Subcutaneous abdominal adipose tissue (tissue), 5 donors: ENCODE results near the gene DLK1.

ENCODE experiments used
- H3K27ac ChIP-seq: one replicate; pipeline ENCODE4 v1.7.0; 2013; ENCODE audit warnings: low read depth, mild to moderate bottlenecking, inconsistent platforms, low read length, moderate library complexity
- H3K27me3 ChIP-seq, 5 donors: one replicate each; pipeline ENCODE4 v1.7.0; 2013; ENCODE audit warnings: low read length in 5 of 5, inconsistent platforms in 1 of 5; ENCODE audit not compliant: control insufficient read depth in 5 of 5, insufficient read depth in 4 of 5
- H3K36me3 ChIP-seq, 5 donors: one replicate each; pipeline ENCODE4 v1.7.0; 2013; ENCODE audit warnings: low read length in 5 of 5; ENCODE audit not compliant: control insufficient read depth in 5 of 5, insufficient read depth in 5 of 5
- H3K4me1 ChIP-seq, 5 donors: one replicate each; pipeline ENCODE4 v1.7.0; 2013; ENCODE audit warnings: low read length in 5 of 5, mild to moderate bottlenecking in 3 of 5, moderate library complexity in 1 of 5; ENCODE audit not compliant: control insufficient read depth in 5 of 5, insufficient read depth in 5 of 5
- H3K4me3 ChIP-seq, 5 donors: one replicate each; pipeline ENCODE4 v1.7.0; 2013; ENCODE audit warnings: low read length in 5 of 5, low read depth in 1 of 5
- H3K9ac ChIP-seq, 5 donors: one replicate each; pipeline ENCODE4 v1.7.0; 2013; ENCODE audit warnings: low read length in 5 of 5, mild to moderate bottlenecking in 4 of 5, moderate library complexity in 3 of 5
- H3K9me3 ChIP-seq, 5 donors: one replicate each; pipeline ENCODE4 v1.7.0; 2013; ENCODE audit warnings: low read length in 5 of 5; ENCODE audit not compliant: control insufficient read depth in 5 of 5
- donor health status: healthy.
- donor health status: healthy.
- donor health status: healthy.
- donor health status: healthy.
- donor health status: healthy.

The DLK1 gene

DNA sequence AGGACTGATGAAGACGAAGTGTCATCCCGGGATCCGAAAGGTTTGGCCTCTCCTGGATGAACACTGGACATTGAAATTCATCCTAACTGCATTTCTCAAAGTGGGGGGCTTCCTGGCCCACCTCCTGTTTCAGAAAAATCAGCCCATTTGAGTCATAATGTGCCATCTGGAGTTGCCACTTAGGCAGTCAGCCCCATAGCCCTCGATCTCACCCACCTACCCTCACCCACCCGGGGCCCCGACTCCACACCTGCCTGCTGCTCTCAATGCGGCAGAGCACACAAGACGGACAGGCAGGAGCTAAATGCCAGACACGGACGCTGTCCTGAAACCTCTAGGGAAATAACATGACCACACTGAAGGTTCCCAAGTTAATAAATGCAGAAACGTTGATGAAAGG is 12.6 kb downstream of the DLK1 start:
- peaks cover 0 to 11% (median 5%) of the 10 kb centered on the region in 5 donors for H3K27me3 ChIP-seq
- no peak overlapping the region for H3K4me3 ChIP-seq
- no peaks in the 10 kb centered on the region for H3K4me1 ChIP-seq
- no peak overlapping the region for H3K27ac ChIP-seq
- peaks cover 0 to 18% (median 2%) of the 10 kb centered on the region in 5 donors for H3K9me3 ChIP-seq
- H3K9ac ChIP-seq, result no peak overlapping the region
- no peaks in the 10 kb centered on the region for H3K36me3 ChIP-seq

DNA sequence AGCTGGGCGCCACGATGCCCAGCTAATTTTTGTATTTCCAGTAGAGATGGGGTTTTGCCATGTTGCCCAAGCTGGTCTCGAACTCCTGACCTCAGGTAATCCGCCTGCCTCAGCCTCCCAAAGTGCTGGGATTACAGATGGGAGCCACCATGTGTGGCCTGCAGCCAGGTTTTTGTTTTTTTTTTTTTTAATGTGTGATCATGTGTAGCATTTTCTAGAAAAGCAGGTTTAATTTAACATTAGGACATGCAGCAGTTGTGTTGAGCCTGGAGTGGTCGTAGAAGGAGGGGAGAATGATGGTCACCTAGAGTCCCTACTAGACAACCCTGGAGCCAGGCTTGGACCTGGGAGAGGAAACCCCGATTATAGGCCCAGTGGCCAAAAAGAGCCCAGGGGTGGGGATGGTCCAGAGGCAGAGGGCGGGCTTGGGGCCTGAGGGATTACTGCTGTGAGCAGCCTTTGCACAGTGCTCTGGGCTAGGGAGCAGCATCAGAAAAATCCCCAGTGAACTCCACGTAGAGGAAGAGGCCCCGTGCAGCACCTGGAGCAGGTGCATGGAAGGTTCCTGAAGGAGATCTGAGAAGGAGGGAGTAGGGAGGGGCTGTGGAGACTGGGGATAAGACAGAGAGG is 13.6 kb downstream of the DLK1 start:
- H3K9ac ChIP-seq, result no peak overlapping the region
- no peak overlapping the region for H3K27ac ChIP-seq
- H3K27me3 ChIP-seq, result peaks cover 0 to 11% (median 4%) of the 10 kb centered on the region in 5 donors
- peaks cover 0 to 18% (median 2%) of the 10 kb centered on the region in 5 donors for H3K9me3 ChIP-seq
- H3K4me1 ChIP-seq, result no peaks in the 10 kb centered on the region
- no peak overlapping the region for H3K4me3 ChIP-seq
- no peaks in the 10 kb centered on the region for H3K36me3 ChIP-seq

DNA sequence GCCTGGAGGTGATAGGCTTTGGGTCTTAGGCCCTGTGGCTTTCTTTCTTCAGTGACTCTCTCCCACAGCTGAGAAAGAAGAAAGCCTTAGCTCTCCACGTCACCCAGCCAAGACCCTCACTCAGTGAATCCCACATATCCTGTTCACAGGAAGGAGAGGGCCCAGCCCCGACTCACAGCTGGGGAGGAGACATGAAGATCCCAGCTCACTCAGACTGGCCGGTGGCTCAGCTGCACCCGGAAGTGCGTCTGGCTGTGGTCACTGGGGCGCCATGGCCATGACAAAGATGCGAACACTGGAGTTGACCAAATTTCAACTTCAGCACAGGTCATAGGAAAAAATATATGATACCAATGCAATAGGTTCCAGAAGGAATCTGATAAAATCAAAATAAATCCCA is 14.2 kb downstream of the DLK1 start:
- H3K36me3 ChIP-seq, result no peaks in the 10 kb centered on the region
- H3K9me3 ChIP-seq, result peaks cover 0 to 18% (median 2%) of the 10 kb centered on the region in 5 donors
- H3K27me3 ChIP-seq, result peaks cover 0 to 11% (median 4%) of the 10 kb centered on the region in 5 donors
- H3K4me3 ChIP-seq, result no peak overlapping the region
- no peak overlapping the region for H3K27ac ChIP-seq
- no peak overlapping the region for H3K9ac ChIP-seq
- H3K4me1 ChIP-seq, result no peaks in the 10 kb centered on the region

- H3K27me3 ChIP-seq, result peaks cover 0 to 11% (median 0%) of the 10 kb centered on the region in 5 donors
- H3K4me1 ChIP-seq, result no peaks in the 10 kb centered on the region
- H3K9me3 ChIP-seq, result peaks cover 0 to 18% (median 2%) of the 10 kb centered on the region in 5 donors
- H3K36me3 ChIP-seq, result no peaks in the 10 kb centered on the region
- no peak overlapping the region for H3K27ac ChIP-seq
- H3K9ac ChIP-seq, result no peak overlapping the region
- no peak overlapping the region for H3K4me3 ChIP-seq
These were observed 15.3 kb downstream of the DLK1 start for GRCh38 chr14:100741966-100742365.

- Histone ChIP-seq H3K27ac (no peak overlapping the region), H3K27me3 (peaks cover 0 to 3% (median 0%) of the 10 kb centered on the region in 5 donors), H3K9me3 (peaks cover 0 to 11% (median 2%) of the 10 kb centered on the region in 5 donors), H3K36me3 (no peaks in the 10 kb centered on the region), H3K4me3 (no peak overlapping the region), H3K4me1 (no peaks in the 10 kb centered on the region), H3K9ac (no peak overlapping the region)
These were observed 19.6 kb downstream of the DLK1 start for GRCh38 chr14:100746326-100746725.

- Histone ChIP-seq H3K4me3 (no peak overlapping the region), H3K27ac (no peak overlapping the region), H3K27me3 (peaks cover 0 to 3% (median 0%) of the 10 kb centered on the region in 5 donors), H3K36me3 (no peaks in the 10 kb centered on the region), H3K4me1 (no peaks in the 10 kb centered on the region), H3K9me3 (peaks cover 0 to 7% (median 0%) of the 10 kb centered on the region in 5 donors), H3K9ac (no peak overlapping the region)
These were observed 20.4 kb downstream of the DLK1 start for GRCh38 chr14:100747021-100747586.

DNA sequence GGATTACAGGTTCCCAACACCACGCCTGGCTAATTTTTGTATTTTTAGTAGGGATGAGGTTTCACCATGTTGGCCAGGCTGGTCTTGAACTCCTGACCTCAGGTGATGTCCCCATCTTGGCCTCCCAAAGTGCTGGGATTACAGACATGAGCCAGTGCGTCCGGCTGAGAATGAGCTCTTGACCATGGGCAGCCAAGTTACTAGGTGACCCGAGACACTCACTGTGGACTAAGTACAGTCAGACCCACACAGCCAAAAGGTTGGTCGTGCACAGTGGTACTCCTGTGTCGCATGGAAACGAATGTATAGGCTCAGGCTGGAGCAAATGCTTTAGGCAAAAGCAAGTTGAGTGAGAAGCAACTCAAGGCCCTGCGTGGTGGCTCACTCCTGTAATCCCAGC is 21.0 kb downstream of the DLK1 start:
- Histone ChIP-seq H3K9me3 (peaks cover 0 to under 1% (median 0%) of the 10 kb centered on the region in 5 donors), H3K36me3 (no peaks in the 10 kb centered on the region), H3K9ac (no peak overlapping the region), H3K4me1 (no peaks in the 10 kb centered on the region), H3K4me3 (no peak overlapping the region), H3K27me3 (peaks cover 0 to 3% (median 0%) of the 10 kb centered on the region in 5 donors), H3K27ac (no peak overlapping the region)

DNA sequence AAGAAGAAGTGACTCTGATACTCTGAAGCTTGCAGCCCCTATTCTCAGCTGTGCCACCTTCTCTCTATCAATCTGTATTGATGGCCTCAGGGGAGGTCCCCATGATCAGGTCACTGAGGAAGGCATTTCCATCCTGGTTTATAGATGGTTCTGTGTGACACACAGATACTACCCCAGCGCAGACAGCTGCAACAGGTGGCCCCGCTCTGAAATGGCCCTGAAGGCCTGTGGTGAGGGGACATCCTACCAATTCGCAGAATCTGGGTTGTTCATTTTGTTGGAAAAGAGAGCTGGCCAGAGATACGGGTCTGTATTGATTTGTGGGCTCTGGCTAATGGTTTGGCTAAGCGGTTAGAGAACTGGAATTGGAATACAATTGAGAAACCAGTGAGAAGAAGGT is 21.7 kb downstream of the DLK1 start:
- Histone ChIP-seq H3K27ac (no peak overlapping the region), H3K9ac (no peak overlapping the region), H3K36me3 (no peaks in the 10 kb centered on the region), H3K27me3 (peaks cover 0 to 4% (median 0%) of the 10 kb centered on the region in 5 donors), H3K9me3 (no peaks in the 10 kb centered on the region), H3K4me3 (no peak overlapping the region), H3K4me1 (no peaks in the 10 kb centered on the region)

DNA sequence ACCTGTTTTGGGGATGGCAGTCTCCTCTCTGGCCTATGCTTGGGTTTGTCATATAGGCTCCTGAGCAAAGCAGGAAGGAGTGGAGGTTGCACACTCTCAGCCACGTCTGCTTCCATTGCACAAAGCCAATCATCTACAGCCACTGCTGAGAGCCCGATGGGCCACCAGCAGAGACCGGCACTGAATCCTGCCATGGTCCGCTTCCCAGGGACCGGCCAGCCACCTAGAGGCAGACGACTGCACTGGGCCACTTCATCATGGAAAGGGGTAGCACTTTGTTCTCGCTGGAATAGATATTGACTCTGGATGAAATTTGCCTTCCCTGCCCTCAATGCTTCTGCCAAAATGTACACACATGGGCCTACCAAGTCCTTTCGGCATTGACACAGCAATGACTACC is 22.3 kb downstream of the DLK1 start:
- no peaks in the 10 kb centered on the region for H3K9me3 ChIP-seq
- no peak overlapping the region for H3K4me3 ChIP-seq
- H3K27me3 ChIP-seq, result peaks cover 0 to 5% (median 0%) of the 10 kb centered on the region in 5 donors
- H3K27ac ChIP-seq, result no peak overlapping the region
- no peak overlapping the region for H3K9ac ChIP-seq
- H3K36me3 ChIP-seq, result no peaks in the 10 kb centered on the region
- H3K4me1 ChIP-seq, result no peaks in the 10 kb centered on the region

DNA sequence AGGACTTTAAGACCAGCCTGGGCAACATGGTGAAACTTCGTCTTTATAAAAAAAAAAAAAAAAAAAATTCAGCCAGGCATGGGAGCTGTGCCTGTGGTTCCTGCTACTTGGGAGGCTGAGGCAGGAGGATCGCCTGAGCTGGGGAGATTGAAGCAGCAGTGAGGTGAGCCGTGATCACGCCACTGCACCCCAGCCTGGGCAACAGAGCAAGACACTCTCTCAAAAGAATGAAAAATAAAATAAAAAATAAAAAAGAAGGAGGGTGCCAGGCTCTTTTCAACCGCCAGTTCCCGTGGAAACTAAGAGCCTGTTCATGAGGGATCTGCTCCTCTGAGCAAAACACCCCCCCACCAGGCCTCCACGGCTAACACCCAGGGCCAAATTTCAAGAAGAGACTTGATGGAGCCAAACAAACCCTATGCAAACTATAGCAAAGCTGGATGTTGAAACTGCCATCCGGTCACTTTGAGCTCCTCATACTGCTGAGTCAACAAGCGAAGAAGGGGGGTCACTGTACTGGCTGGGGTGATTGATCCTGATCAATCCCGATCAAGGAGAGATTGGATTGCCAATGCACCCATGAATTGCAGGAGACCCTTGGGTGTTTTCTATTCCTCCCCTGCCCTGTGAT is 23.4 kb downstream of the DLK1 start:
- peaks cover 0 to 5% (median 0%) of the 10 kb centered on the region in 5 donors for H3K27me3 ChIP-seq
- no peaks in the 10 kb centered on the region for H3K4me1 ChIP-seq
- no peak overlapping the region for H3K4me3 ChIP-seq
- H3K9ac ChIP-seq, result no peak overlapping the region
- no peaks in the 10 kb centered on the region for H3K9me3 ChIP-seq
- H3K36me3 ChIP-seq, result no peaks in the 10 kb centered on the region
- no peak overlapping the region for H3K27ac ChIP-seq
